ENCODE results near the gene MTPN. TPM values are rescaled to one million over a fixed set of nuclear protein-coding genes. Genes with fewer than 3 reads are reported as not detected.

MTPN gene
- total RNA-seq, 1 experiment from 2014 or later, result 166 TPM

- no peak overlapping the region for H3K4me3 ChIP-seq (ENCODE audit: low read depth, low read length, poor library complexity, severe bottlenecking)
- H3K36me3 ChIP-seq (ENCODE audit: insufficient read depth, low read length, poor library complexity, severe bottlenecking), result no peaks in the 10 kb centered on the region
- intact Hi-C loops (cut with micrococcal nuclease; ENCODE audit: unreplicated experiment), result no loop called here
- H3K27me3 ChIP-seq (replicated peaks; ENCODE audit: insufficient read depth, low read depth, low read length, poor library complexity), result no peaks in the 10 kb centered on the region
- TF ChIP-seq EZH2 (IDR thresholded peaks at IDR 0.05; ENCODE audit: borderline replicate concordance, low read depth, low read length, poor library complexity, severe bottlenecking) (no peak), CTCF (conservative IDR thresholded peaks at IDR 0.05; ENCODE audit: low read depth, low read length) (no peak)
- POLR2A ChIA-PET (ENCODE audit: low non-redundant PET), result no interaction called here
- no TSS peak for BruUV-seq (replicated peaks)
- no peak for DNase-seq (ENCODE audit: low spot score)
- no peak overlapping the region for H3K27ac ChIP-seq (ENCODE audit: low read depth, low read length, poor library complexity, severe bottlenecking)
- no peaks in the 10 kb centered on the region for H3K9me3 ChIP-seq (ENCODE audit: low read depth, low read length, poor library complexity, severe bottlenecking)
- CTCF ChIA-PET, result no interaction called here
- H3K4me1 ChIP-seq (ENCODE audit: insufficient read depth, low read length, poor library complexity, severe bottlenecking), result no peaks in the 10 kb centered on the region
These were observed 18.6 kb upstream of the MTPN start for GRCh38 chr7:135995748-135996147.

GRCh38 chr7:135994466-135995205, 17.5 kb upstream of the MTPN start:
- Histone ChIP-seq H3K27me3 (replicated peaks; ENCODE audit: insufficient read depth, low read depth, low read length, poor library complexity) (no peaks in the 10 kb centered on the region), H3K9me3 (ENCODE audit: low read depth, low read length, poor library complexity, severe bottlenecking) (no peaks in the 10 kb centered on the region), H3K27ac (ENCODE audit: low read depth, low read length, poor library complexity, severe bottlenecking) (no peak overlapping the region), H3K4me3 (ENCODE audit: low read depth, low read length, poor library complexity, severe bottlenecking) (no peak overlapping the region), H3K4me1 (ENCODE audit: insufficient read depth, low read length, poor library complexity, severe bottlenecking) (no peaks in the 10 kb centered on the region), H3K36me3 (ENCODE audit: insufficient read depth, low read length, poor library complexity, severe bottlenecking) (no peaks in the 10 kb centered on the region)
- DNase-seq (ENCODE audit: low spot score), result no peak
- POLR2A ChIA-PET (ENCODE audit: low non-redundant PET), result no interaction called here
- CTCF ChIA-PET, result no interaction called here
- no TSS peak for BruUV-seq (replicated peaks)
- TF ChIP-seq EZH2 (IDR thresholded peaks at IDR 0.05; ENCODE audit: borderline replicate concordance, low read depth, low read length, poor library complexity, severe bottlenecking) (no peak), CTCF (conservative IDR thresholded peaks at IDR 0.05; ENCODE audit: low read depth, low read length) (no peak)
- intact Hi-C loops (cut with micrococcal nuclease; ENCODE audit: unreplicated experiment), result no loop called here

GRCh38 chr7:135993950-135994349, 16.8 kb upstream of the MTPN start:
- no peak for DNase-seq (ENCODE audit: low spot score)
- Histone ChIP-seq H3K27ac (ENCODE audit: low read depth, low read length, poor library complexity, severe bottlenecking) (no peak overlapping the region), H3K36me3 (ENCODE audit: insufficient read depth, low read length, poor library complexity, severe bottlenecking) (no peaks in the 10 kb centered on the region), H3K4me3 (ENCODE audit: low read depth, low read length, poor library complexity, severe bottlenecking) (no peak overlapping the region), H3K9me3 (ENCODE audit: low read depth, low read length, poor library complexity, severe bottlenecking) (no peaks in the 10 kb centered on the region), H3K4me1 (ENCODE audit: insufficient read depth, low read length, poor library complexity, severe bottlenecking) (no peaks in the 10 kb centered on the region), H3K27me3 (replicated peaks; ENCODE audit: insufficient read depth, low read depth, low read length, poor library complexity) (no peaks in the 10 kb centered on the region)
- ChIA-PET CTCF (no interaction called here), POLR2A (ENCODE audit: low non-redundant PET) (no interaction called here)
- BruUV-seq (replicated peaks), result no TSS peak
- TF ChIP-seq EZH2 (IDR thresholded peaks at IDR 0.05; ENCODE audit: borderline replicate concordance, low read depth, low read length, poor library complexity, severe bottlenecking) (no peak), CTCF (conservative IDR thresholded peaks at IDR 0.05; ENCODE audit: low read depth, low read length) (no peak)
- intact Hi-C loops (cut with micrococcal nuclease; ENCODE audit: unreplicated experiment), result no loop called here

Data from A673 (cell line).